Measurements from ENCODE around the gene TXNRD1. TPM values are rescaled to one million over a fixed set of nuclear protein-coding genes. Genes with fewer than 3 reads are reported as not detected.

The TXNRD1 gene
- total RNA-seq, 1 donor from 2014 or later: 72.0 TPM

GRCh38 chr12:104237930-104238329, 22.4 kb downstream of the TXNRD1 start:
- ChIA-PET CTCF (interaction anchor here (0.8 to 1.3 kb wide), 2 partner anchors 16 to 22 kb away, joined by 3 to 4 read pairs; partner anchors contain the start of gene TXNRD1), POLR2A (no interaction called here)
- DNase-seq (no peak), ATAC-seq (ENCODE audit: low read depth) (no peak)
- Mint-ChIP-seq H3K36me3 (ENCODE audit: low read depth) (peaks cover 2% of the 10 kb centered on the region), H3K4me3 (no peak overlapping the region), H3K27ac (no peak overlapping the region), H3K4me1 (no peaks in the 10 kb centered on the region), H3K9me3 (peaks cover 13% of the 10 kb centered on the region), H3K27me3 (no peaks in the 10 kb centered on the region)
- no peak for TF ChIP-seq CTCF (IDR thresholded peaks at IDR 0.05)
- intact Hi-C loops (cut with micrococcal nuclease): no loop called here

GRCh38 chr12:104242546-104243206, 27.1 kb downstream of the TXNRD1 start:
- Mint-ChIP-seq H3K4me3 (no peak overlapping the region), H3K27me3 (peaks cover 1% of the 10 kb centered on the region), H3K36me3 (ENCODE audit: low read depth) (no peaks in the 10 kb centered on the region), H3K9me3 (no peaks in the 10 kb centered on the region), H3K4me1 (no peaks in the 10 kb centered on the region), H3K27ac (no peak overlapping the region)
- ChIA-PET CTCF (no interaction called here), POLR2A (no interaction called here)
- ATAC-seq (ENCODE audit: low read depth): no peak
- intact Hi-C loops (cut with micrococcal nuclease): no loop called here
- TF ChIP-seq CTCF (IDR thresholded peaks at IDR 0.05): no peak
- no peak for DNase-seq

- ChIA-PET POLR2A (no interaction called here), CTCF (no interaction called here)
- Mint-ChIP-seq H3K4me3 (no peak overlapping the region), H3K27ac (no peak overlapping the region), H3K4me1 (no peaks in the 10 kb centered on the region), H3K9me3 (no peaks in the 10 kb centered on the region), H3K36me3 (ENCODE audit: low read depth) (no peaks in the 10 kb centered on the region), H3K27me3 (peaks cover 1% of the 10 kb centered on the region)
- intact Hi-C loops (cut with micrococcal nuclease): no loop called here
- no peak for TF ChIP-seq CTCF (IDR thresholded peaks at IDR 0.05)
- DNase-seq: no peak
- ATAC-seq (ENCODE audit: low read depth): no peak
These were observed 28.0 kb downstream of the TXNRD1 start for GRCh38 chr12:104243551-104243950.

- intact Hi-C loops (cut with micrococcal nuclease): no loop called here
- Mint-ChIP-seq H3K4me3 (no peak overlapping the region), H3K36me3 (ENCODE audit: low read depth) (no peaks in the 10 kb centered on the region), H3K9me3 (no peaks in the 10 kb centered on the region), H3K4me1 (no peaks in the 10 kb centered on the region), H3K27me3 (peaks cover 1% of the 10 kb centered on the region), H3K27ac (no peak overlapping the region)
- no peak for TF ChIP-seq CTCF (IDR thresholded peaks at IDR 0.05)
- DNase-seq (no peak), ATAC-seq (ENCODE audit: low read depth) (no peak)
- CTCF ChIA-PET: no interaction called here
- POLR2A ChIA-PET: no interaction called here
These were observed 28.4 kb downstream of the TXNRD1 start for GRCh38 chr12:104243971-104244370.

- DNase-seq (no peak), ATAC-seq (ENCODE audit: low read depth) (no peak)
- intact Hi-C loops (cut with micrococcal nuclease): no loop called here
- H3K4me1 Mint-ChIP-seq: no peaks in the 10 kb centered on the region
- no peaks in the 10 kb centered on the region for H3K36me3 Mint-ChIP-seq (ENCODE audit: low read depth)
- TF ChIP-seq CTCF (IDR thresholded peaks at IDR 0.05): no peak
- H3K27ac Mint-ChIP-seq: no peak overlapping the region
- POLR2A ChIA-PET: interaction anchor here (0.5 kb wide), 1 partner anchor 1861 kb away, joined by 3 read pairs; no protein-coding TSS in a partner anchor
- CTCF ChIA-PET: interaction anchor here (1.3 kb wide), 1 partner anchor 24 kb away, joined by 3 read pairs; no protein-coding TSS in a partner anchor
- H3K27me3 Mint-ChIP-seq: peaks cover 1% of the 10 kb centered on the region
- H3K9me3 Mint-ChIP-seq: no peaks in the 10 kb centered on the region
- no peak overlapping the region for H3K4me3 Mint-ChIP-seq
These were observed 32.1 kb downstream of the TXNRD1 start for GRCh38 chr12:104247698-104248097.

Measured in activated B cell treated with CpG ODN at 0.5 μM for 24 hours (primary cell).